Stimulated activated CD8-positive, alpha-beta memory T cell treated with anti-CD3 and anti-CD28 coated beads, Interleukin-15, amount 100 ng/mL, for 48 hours (primary cell): ENCODE measurements around the gene DYDC1.
"Not testable (repeated sequence)": the region's sequence is repeated elsewhere in the genome, so short reads cannot be mapped to it uniquely, and the experiment has no call there.

Experiments used
- DNase-seq, 2 donors: peaks; one replicate each; pipeline ENCODE4 v3.0.0-alpha.2; 2020; ENCODE audit warnings: low read depth in 2 of 2

DYDC1 gene

DNA sequence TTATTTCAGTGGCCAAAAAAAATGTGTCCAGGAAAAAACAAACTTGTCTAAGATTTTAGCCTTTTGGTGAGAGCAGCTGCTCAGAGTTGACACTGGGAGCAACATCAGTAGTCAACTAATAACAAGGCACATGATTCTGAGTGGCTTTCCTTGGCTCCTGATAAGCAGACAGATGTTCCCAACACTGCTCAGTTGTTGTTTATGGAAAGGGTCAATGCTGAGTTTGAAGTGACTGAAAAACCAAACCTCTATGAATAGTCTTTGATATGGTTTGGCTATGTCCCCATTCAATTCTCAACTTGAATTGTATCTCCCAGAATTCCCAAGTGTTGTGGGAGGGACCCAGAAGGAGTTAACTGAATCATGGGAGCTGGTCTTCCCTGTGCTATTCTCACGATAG, 12.3 kb downstream of the DYDC1 start:
- DNase-seq = no peak

DNA sequence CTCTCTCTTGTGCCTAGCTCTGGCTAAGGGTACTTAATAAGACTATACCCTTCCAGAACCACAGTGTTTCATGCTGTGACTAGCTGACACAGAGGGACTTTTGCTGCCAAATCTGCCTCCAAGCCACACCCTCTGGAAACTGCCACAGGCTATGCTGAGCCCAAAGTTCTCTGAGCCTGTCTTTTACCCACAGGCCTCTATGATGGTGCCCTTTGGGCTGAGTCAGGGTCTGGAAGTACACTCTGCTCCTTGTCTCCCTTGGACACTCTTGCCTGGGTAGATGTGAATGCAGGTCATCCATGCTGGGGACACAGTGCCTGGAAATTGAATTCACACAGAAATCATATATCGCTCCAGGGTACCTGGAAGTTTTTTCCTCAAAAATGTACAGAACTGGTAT, 22.6 kb downstream of the DYDC1 start:
- no peak for DNase-seq

DNA sequence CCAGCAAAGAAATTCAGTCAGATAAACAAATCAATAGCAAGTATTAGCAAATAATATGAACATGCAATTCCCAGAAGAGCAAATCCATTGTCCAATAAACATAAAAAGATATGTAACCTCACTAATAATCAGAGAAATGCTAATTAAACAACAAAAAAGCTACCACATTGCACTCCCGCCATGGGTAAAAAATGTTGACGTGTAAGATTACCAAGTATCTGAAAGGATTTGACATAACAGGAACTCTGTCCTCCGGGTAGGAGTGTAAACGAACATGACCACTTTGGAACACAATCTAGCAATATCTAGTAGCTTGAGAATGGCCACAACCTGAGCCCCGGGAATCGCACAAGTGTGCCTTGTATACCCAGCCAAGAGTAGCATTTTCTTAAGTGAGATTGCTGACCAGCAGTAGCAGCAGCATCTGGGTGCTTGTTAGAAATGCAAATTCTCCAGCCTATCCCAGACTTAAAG, 31.6 kb downstream of the DYDC1 start:
- no peak for DNase-seq

DNA sequence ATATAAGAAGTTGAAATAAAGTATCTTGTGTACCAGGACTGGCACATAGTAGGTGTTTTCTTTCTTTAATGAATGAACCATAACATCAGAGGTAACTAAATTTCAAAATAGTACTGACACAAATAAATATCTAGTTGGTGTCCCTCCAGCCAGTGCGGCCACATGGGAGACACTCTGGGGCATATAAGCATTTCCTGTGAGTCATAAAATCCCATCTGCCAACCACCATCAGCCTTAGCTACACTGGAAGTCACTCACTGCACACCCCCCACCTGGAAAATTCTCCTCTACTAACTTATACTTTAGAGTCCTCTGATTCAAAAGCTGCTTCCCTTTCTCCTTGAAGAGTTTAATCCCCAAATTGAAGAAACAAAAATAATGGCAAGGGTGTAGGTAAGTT, 32.5 kb downstream of the DYDC1 start:
- DNase-seq = no peak

DNA sequence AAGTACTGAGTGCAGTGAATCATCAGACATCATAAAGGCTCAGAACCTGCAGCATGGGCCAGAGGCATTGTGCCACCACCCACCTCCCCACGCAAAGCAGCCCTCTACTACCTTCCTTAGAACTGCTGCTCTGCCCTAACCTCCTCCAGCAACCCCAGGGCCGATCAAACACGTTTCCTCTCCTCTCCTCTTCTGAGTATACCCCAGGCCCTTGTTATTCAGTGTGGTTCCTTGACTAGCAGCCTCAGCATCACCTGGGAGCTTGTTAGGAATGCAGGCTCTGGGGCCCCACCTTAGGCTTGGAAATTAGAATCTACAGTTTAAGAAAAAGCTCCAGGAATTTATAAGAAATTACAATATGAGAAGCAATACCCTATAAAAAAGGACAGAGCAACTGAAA, 33.2 kb downstream of the DYDC1 start:
- no peak for DNase-seq

DNA sequence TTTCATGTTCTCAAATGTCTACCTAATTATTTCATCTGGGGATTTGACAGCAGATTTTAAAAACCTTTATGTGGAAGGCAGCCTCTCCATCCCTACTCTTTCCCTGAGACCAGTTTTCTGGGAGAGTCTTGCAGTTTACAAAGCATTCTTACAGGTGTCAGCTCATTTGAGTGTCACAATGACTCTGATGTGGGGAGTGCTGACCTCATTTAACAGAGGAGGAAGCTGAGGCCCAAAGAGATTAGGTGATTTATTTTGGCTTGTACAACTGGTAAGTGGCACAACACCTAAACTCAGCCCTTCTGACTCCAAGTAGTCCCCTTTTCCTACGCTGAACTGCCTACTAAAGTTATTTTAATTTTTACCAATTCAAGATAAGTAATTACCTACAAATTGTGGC, 33.8 kb downstream of the DYDC1 start:
- DNase-seq = no peak

DNA sequence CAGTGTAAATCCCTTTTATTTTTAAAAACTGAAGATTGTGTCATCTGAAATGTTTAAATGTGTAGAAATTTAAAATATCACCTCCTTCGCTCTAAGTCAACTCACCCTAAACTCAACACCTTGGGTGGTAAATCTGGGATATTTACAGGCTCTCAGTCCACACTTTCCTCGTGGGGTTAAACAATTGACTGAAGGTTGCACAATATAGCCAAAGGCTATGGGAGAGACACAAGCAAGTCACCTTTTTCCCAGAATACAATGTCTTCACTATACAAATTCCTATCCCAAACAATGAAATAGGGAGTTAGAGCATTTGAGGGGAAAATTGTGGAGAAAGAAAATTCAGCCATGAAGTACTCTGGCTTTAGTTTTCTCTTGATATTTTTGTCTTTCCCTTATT, 34.4 kb downstream of the DYDC1 start:
- DNase-seq = no peak

DNA sequence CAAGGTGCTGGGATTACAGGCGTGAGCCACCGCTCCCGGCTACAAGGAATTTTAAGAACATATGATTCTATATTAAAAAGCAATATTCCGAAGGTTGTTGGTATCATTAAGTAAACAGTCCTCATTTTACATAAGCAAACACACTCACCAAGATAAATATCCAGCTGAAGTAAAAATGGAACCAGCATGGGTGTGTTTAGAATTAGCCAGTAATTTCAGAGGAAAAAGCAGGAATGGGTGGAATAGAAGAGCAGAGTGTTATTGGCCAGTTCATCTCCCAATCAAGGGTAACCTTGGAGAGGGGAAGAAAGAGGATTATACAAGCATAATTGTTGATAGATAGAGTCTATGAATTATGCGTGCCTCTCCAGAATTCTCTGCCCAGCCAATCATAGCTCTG, 35.4 kb downstream of the DYDC1 start:
- DNase-seq = no peak

DNA sequence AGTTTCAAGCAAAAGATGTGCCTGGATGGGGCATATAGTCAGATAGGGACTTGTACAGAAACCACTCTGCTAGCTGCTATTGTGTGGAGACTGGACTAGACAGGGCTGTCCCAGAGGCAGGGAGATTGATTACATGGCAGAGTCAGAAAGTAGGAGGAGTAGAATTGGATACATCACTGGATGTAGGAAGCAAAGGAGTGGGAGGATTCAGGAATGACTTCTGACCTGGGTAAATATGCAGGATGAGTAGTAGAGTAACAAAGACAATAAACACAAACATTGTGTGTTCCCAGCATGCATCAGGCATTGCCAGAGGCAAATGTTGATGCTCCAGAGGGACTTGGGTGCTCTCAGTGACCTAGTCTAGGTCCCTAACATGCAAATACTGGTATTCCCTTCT, 36.2 kb downstream of the DYDC1 start:
- no peak for DNase-seq

DNA sequence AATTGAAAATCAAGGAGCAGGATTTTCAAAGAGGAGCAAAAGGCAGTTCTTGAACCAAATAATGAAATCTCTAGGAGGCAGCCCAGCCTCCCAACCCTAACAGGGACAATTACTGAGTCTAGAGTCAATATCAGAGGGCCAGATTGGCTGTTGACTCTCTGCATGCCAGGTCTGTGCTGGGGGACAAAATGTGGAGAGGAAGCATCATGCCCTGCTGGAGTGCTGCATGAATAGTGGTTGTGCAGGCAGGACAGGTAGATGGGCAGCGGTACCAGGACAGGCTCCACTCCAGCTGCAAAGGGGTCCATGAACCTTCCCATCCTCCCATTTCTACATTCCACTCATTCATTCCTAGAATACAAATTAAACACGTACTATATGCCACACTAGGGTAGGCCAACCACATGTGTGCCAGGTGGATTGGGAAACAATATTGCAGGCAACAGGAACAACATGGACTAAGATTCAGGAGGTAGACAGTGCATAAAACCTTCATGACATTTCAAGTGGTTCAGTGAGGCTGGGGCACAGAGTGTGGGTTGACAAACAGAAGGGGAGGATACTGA, 36.7 kb downstream of the DYDC1 start:
- DNase-seq = no peak

DNA sequence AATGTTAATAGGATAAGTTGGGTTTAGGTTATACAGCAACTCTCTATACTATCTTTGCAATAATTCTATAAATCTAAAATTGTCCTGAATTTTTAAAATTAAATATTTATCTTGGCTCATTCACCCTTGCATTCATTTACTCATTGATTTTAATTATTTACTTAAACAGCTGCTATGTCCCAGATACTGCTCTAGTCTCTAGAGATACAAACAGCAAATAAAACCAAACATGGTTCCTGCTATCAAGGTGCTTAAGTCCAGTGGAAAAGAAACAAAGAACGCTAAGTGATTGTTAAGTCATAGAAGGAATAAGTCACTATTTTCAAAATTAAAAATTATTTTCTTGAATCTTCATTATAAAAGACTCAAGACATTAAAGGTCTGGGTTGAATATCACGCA, 37.2 kb downstream of the DYDC1 start:
- DNase-seq = no peak

DNA sequence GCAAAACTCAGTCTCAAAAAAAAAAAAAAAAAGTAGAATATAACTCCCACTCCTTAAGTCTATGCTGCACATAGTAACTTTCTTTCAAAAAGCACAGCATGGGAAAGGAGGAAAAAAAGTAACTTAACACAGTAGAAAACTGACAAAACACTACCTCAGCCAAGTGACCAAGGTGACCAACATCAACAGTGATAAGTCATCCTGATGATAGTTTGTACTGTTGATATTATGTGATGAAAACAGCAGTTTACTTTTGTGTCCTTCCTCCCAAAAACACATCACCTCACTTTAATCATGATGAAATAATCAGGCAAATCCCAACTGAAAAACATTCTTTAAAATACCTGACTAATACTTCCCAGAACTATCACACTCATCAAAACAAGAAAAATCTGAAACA, 37.8 kb downstream of the DYDC1 start:
- no peak for DNase-seq

DNA sequence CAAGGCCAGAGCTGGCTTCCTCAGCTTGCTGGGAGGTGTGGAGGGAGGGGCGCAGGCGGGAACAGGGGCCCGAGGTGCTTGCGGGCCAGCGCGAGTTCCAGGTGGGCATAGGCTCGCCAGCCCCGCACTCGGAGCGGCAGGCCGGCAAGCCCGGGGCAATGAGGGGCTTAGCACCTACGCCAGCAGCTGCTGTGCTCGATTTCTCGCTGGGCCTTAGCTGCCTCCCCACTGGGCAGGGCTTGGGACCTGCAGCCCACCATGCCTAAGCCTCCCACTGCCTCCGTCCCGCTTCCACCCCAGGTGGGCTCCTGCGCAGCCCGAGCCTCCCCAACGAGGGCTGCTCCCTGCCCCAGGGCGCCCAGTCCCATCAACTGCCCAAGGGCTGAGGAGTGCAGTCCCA, 41.2 kb downstream of the DYDC1 start:
- DNase-seq = no peak

DNA sequence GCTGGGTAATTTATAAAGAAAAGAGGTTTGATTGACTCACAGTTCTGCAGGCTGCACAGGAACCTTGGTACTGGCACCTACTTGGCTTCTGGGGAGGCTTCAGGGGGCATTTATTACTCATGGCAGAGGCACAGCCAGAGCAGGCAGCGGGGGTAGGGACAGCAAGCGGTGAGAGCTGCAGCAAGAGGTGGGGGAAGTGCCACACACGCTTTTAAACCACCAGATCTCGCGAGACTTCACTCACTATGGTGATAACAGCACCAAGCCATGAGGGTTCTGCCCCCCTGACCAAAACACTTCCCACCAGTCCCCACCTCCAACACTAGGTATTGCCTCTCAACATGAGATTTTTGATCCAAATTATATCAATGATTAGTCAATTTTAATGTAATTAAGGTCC, 43.0 kb downstream of the DYDC1 start:
- no peak for DNase-seq

DNA sequence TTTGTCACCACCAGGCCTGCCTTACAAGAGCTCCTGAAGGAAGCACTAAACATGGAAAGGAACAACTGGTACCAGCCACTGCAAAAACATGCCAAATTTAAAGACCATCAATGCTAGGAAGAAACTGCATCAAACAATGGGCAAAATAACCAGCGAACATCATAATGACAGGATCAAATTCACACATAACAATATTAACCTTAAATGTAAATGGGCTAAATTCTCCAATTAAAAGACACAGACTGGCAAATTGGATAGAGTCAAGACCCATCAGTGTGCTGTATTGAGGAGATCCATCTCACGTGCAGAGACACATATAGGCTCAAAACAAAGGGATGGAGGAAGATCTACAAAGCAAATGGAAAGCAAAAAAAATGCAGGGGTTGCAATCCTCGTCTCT, 50.6 kb downstream of the DYDC1 start:
- DNase-seq = not testable (repeated sequence)

DNA sequence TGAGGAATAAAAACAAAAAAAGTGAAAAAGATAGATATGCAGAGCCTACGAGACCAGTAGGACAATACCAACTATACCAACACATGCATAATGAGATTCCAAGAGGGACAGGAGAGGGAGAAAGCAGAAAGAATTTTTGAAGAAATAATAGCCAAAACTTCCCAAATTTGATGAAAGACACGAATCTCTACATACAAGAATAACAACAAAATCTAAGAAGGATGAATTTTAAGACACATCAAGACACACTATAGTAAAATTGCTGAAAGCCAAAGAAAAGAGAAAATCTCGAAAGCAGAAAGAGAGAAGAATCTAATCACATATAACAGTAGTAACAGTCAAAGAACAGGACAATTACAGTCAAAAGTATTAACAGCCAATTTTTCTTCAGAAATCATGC, 59.6 kb downstream of the DYDC1 start:
- no peak for DNase-seq

DNA sequence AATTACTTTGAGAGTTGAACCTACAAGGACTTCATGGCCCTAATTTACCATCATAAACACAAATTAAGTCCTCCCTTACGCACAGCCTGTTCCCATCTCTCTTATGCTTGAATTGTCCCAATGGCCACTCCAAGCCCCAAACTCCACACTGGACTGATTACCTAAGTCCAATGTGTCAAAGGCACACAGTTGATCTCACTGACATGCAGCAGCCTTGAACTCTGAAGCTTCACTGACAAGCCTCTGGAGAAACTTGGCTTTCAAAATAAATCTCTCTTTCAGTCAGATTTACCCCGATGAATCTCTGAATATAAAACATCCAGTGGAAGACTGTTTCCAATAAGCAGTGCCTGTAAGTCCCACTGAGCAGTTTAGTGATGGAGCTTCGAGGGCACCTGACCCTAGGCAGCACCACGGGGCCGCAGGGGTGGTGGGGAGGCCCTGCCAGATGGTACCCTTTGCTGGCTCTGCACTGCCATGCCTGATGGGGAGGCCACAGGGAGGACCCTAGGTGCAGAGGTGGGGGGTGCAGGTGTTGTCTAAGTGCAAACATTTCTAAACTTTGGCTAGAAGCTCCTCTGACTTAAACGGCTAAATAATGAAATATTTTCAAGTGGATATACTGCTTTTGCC, 63.8 kb downstream of the DYDC1 start:
- DNase-seq = no peak

DNA sequence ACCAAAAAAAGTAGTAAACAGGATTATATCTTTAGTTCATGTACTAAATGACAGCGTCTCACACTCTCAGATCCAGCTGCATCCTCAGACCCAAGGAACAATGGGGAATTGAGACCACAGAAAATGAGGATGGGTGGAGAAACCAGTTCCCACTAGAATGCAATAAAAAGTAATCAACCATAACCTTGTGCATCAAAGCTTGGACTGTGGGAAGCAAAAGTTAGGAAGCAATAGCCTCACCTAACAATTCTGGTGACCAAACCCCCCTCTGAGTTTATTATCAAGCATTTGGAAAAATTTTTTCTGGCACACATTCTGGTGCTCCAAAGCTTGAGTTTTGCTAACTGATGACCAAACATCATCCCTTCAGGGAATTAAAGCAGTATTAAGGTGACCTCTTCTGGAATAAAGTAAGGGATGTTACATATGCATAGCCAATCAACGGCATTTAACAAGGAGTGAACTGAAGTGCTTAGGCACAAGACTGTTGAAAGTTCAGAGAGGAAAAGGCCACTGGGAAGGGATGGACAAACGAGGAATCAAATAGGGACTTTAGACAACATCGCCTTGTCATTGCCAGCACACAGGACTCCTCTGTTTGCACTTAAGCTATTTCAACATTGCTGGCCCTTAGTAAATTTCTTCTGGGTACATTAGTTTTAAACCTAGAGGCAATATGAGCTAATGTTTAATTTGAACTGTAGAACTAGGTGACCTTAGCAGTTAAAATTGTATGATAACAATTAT, 65.9 kb downstream of the DYDC1 start:
- DNase-seq = no peak

DNA sequence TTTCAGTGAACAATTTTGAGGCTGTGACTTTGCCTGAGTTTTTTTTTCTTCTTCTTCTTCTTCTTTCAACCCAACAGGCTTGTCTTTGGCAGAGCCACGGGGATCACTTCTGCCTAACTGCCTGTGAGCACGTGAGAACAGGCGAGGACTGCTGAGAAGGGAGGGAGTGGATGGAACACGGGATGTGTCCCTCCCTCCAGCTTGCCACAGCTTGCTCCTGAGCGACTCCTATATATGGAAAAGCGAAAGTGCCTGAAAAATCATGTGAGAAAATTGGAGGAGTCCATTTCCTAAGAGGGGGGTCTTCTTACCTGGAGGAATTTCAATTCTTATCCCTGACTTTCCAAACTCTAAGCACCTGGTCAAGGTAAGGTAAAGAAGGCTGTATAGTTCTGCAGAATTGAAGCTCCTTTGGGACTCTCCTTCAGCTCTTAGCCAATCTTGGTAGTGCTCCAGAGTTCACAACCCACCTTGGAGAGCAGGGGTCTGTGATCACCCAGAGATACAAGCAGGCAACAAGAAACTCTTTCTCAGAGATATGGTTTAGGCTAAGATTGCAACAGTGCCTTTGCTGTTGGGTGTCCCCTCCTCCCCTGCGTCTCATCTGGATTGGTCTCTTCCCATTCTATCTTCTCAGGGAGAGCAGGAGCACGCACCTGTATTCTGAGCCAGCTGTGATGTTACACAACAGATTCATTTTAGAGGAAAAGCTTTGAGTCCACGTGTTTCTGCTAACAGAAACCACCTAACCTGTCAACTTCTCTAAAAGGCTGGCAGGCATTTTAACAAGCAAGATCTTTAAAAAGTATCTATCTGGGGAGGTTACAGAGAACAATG, 66.9 kb downstream of the DYDC1 start, which contains the start of gene MAT1A:
MAT1A (minus strand) TSS at position 208 of the 837 bp plus-strand sequence. CDS start 235 bp downstream, outside the sequence.
- DNase-seq = no peak

DNA sequence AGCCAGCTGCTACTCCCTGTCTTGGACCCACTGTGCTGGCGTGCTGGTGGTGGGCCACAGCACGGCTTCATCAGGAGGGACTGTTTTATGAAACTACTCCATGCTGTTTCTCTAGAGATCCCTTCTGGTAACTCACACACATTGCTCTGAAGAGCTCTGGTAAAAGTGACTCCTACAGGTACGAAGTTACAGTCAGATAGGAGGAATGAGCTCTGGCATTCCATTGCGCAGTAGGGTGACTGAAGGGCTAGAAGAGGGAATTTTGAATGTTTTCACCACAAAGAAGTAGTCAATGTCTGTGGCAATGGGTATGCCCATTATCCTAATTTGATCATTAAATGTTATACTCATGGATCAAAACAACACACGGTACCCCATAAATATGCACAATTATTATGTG, 67.7 kb downstream of the DYDC1 start:
- no peak for DNase-seq
